Measurements from ENCODE around the gene CDK5R1. TPM values are rescaled to one million over a fixed set of nuclear protein-coding genes. Genes with fewer than 3 reads are reported as not detected.

CDK5R1 gene
- total and polyA plus RNA-seq, 2 donors (not counting 1 experiment from before 2014, with no cell fraction given): 2.4 to 6.2 TPM

GRCh38 chr17:32491371-32492263, 4.8 kb downstream of the CDK5R1 start:
- Histone ChIP-seq H3K36me3 (replicated peaks in 1 of 2; ENCODE audit: control extremely low read depth in 1 of 2, control insufficient read depth in 1 of 2, extremely low read depth in 1 of 2, insufficient read depth in 2 of 2, low read length in 1 of 2) (peaks cover 0 to 12% of the 10 kb centered on the region in 2 experiments), H2AFZ (ENCODE audit: insufficient read depth, low read depth, low read length, poor library complexity, severe bottlenecking) (peak overlapping the region; percentile 45), H3K4me2 (replicated peaks; ENCODE audit: low read depth, low read length, poor library complexity, severe bottlenecking) (peak overlapping the region; percentile 96), H3K27me3 (replicated peaks in 1 of 4; ENCODE audit: control extremely low read depth in 1 of 4, control insufficient read depth in 3 of 4, insufficient read depth in 4 of 4, low read length in 3 of 4) (no peaks in the 10 kb centered on the region), H4K20me1 (ENCODE audit: control insufficient read depth, insufficient read depth, low read length, poor library complexity, severe bottlenecking) (peaks cover 11% of the 10 kb centered on the region), H3K4me1 (ENCODE audit: control insufficient read depth in 2 of 2, insufficient read depth in 2 of 2, low read length in 2 of 2) (peaks cover 81 to 88% of the 10 kb centered on the region in 2 donors), H3K9ac (ENCODE audit: low read length) (peak overlapping the region; percentile 22), H3K4me3 (ENCODE audit: control extremely low read depth in 1 of 5, extremely low read depth in 1 of 5, insufficient read depth in 1 of 5, low read depth in 2 of 5, low read length in 4 of 5) (peak overlapping the region in 2 of 5 experiments; percentile 12 to 22), H3K27ac (ENCODE audit: low read length in 2 of 2) (peak overlapping the region; percentile 30 to 78), H3K79me2 (ENCODE audit: control insufficient read depth, insufficient read depth, low read length) (peaks cover 48% of the 10 kb centered on the region), H3K9me3 (ENCODE audit: control extremely low read depth in 1 of 3, control insufficient read depth in 2 of 3, insufficient read depth in 1 of 3, low read length in 2 of 3) (peaks cover 0 to 5% (median 0%) of the 10 kb centered on the region in 3 donors)
- H3K9me3 Mint-ChIP-seq (ENCODE audit: insufficient read depth): no peaks in the 10 kb centered on the region
- POLR2A ChIA-PET: interaction anchor here (0.6 to 2.5 kb wide), 3 partner anchors 32 to 173 kb away, joined by 4 to 9 read pairs (median 4); no protein-coding TSS in a partner anchor
- DNase-seq (no peak), ATAC-seq (ENCODE audit: low read depth) (no peak)
- H3K27me3 Mint-ChIP-seq: no peaks in the 10 kb centered on the region
- H3K27ac Mint-ChIP-seq: peak overlapping the region; percentile 90
- intact Hi-C loops (cut with micrococcal nuclease): no loop called here
- 60% methylated on average over 21 of the region's 21 CpGs for WGBS (ENCODE audit: insufficient coverage)
- TF ChIP-seq CTCF (IDR thresholded peaks at IDR 0.05): no peak
- TF ChIP-seq EZH2 (IDR thresholded peaks at IDR 0.05; ENCODE audit: borderline replicate concordance, insufficient read depth, low read depth, low read length, poor library complexity, severe bottlenecking): no peak
- peaks cover 76% of the 10 kb centered on the region for H3K4me1 Mint-ChIP-seq
- H3K4me3 Mint-ChIP-seq: peak overlapping the region; percentile 77
- CTCF ChIA-PET: interaction anchor here (0.7 to 10.2 kb wide), 9 partner anchors 8 to 126 kb away, joined by 3 to 74 read pairs (median 5); partner anchors contain the start of gene PSMD11
